ENCODE measurements around the gene SLC22A4. TPM values are rescaled to one million over a fixed set of nuclear protein-coding genes. Genes with fewer than 3 reads are reported as not detected.
A peak's percentile ranks its signal among the peaks of the same experiment; 100 is the strongest.

SLC22A4 gene
- polyA plus RNA-seq, 4 donors = 1.5 to 10.9 (median 5.0) TPM

DNA sequence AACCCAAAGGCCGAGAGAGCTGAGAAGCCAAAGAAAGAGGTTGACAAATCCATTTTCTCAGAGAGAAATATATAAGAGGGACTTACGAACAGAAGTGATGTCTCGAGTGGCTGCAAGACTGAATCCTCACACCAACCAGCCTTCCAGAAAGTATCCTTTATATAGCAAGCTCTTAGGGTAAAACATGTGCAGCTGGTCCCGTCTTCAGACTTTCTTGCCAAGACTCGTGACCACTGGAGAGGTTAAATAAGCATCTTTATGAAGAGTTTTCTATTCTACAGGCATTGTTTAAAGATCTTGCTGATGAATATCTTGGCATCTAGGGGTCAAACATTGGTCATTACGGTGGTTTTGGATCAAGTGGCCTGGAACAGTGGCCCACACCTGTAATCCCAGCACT lies 16.9 kb upstream of the SLC22A4 start:
- H3K4me3 ChIP-seq (ENCODE audit: low read depth in 1 of 3, low read length in 3 of 3) = no peak overlapping the region

DNA sequence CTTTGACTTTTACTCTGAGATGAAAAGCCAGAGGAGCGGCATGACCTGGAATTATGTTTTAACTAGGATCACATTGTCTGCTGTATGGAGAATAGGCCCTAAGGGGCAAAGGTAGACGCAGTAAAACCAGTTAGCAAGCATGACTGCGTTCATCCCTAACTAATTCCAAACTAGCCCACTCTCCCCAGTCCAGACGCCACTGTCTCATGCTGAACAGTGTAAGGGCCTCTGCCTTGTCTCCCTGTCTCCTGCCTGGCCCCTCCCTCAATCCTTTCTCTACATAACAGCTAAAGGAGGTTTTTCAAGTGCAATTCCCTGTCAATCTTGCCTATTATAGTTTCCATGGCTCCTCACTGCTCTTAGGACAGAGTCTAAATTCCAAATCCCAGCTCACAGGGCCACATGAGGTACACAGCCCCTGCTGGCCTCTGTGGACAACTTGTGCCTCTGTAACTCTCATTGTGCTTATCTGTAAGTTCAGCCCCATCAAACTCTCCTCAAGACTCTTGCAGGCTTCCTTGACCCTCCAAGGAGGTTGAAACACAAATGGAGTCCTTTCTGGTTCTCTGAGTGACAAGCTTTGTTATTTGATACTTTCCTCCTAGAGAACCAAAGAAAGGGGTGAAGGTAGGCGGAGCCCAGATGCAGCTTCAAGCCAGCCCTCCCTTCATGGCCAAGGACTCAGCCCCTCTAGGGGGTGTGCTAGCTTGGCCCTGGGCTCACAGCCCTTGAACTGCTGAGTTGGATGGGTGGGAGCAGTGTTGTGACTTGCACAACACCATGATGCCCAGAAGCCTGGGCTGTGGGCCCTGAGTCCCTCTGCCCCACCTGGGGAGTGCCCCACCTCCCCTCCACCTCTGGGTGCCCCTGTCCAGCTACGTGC lies 16.0 kb upstream of the SLC22A4 start:
- Histone ChIP-seq H3K4me3 (ENCODE audit: low read depth in 1 of 3, low read length in 3 of 3) (no peak overlapping the region), H3K4me1 (ENCODE audit: control insufficient read depth in 3 of 3, insufficient read depth in 2 of 3, low read depth in 1 of 3, low read length in 2 of 3) (peaks cover 0 to 55% (median 11%) of the 10 kb centered on the region in 3 donors), H3K9me3 (ENCODE audit: control insufficient read depth in 2 of 2, insufficient read depth in 1 of 2, low read depth in 1 of 2, low read length in 1 of 2) (no peaks in the 10 kb centered on the region), H3K27ac (ENCODE audit: low read depth in 1 of 3, low read length in 2 of 3) (peak overlapping the region; percentile 72 to 90 (median 73)), H3K36me3 (ENCODE audit: control insufficient read depth in 3 of 3, insufficient read depth in 2 of 3, low read depth in 1 of 3, low read length in 3 of 3) (no peaks in the 10 kb centered on the region), H3K27me3 (ENCODE audit: control insufficient read depth in 3 of 3, insufficient read depth in 3 of 3, low read length in 3 of 3) (no peaks in the 10 kb centered on the region)
- WGBS, 3 donors = 39 to 65% (median 55%) methylated on average over 6 of the region's 6 CpGs
- peak; percentile 94 to 95 for DNase-seq
- no peak for FAIRE-seq

More for the DNA sequence above, 16.9 kb upstream of the SLC22A4 start:
- Histone ChIP-seq H3K9me3 (ENCODE audit: control insufficient read depth in 2 of 2, insufficient read depth in 1 of 2, low read depth in 1 of 2, low read length in 1 of 2) (no peaks in the 10 kb centered on the region), H3K4me1 (ENCODE audit: control insufficient read depth in 3 of 3, insufficient read depth in 2 of 3, low read depth in 1 of 3, low read length in 2 of 3) (peaks cover 0 to 63% (median 11%) of the 10 kb centered on the region in 3 donors), H3K27ac (ENCODE audit: low read depth in 1 of 3, low read length in 2 of 3) (peak overlapping the region; percentile 27 to 90 (median 74)), H3K36me3 (ENCODE audit: control insufficient read depth in 3 of 3, insufficient read depth in 2 of 3, low read depth in 1 of 3, low read length in 3 of 3) (peaks cover 0 to 3% (median 0%) of the 10 kb centered on the region in 3 donors), H3K27me3 (ENCODE audit: control insufficient read depth in 3 of 3, insufficient read depth in 3 of 3, low read length in 3 of 3) (no peaks in the 10 kb centered on the region)
- FAIRE-seq = no peak
- WGBS, 3 donors = 55 to 88% (median 78%) methylated on average over 6 of the region's 6 CpGs
- DNase-seq = no peak

DNA sequence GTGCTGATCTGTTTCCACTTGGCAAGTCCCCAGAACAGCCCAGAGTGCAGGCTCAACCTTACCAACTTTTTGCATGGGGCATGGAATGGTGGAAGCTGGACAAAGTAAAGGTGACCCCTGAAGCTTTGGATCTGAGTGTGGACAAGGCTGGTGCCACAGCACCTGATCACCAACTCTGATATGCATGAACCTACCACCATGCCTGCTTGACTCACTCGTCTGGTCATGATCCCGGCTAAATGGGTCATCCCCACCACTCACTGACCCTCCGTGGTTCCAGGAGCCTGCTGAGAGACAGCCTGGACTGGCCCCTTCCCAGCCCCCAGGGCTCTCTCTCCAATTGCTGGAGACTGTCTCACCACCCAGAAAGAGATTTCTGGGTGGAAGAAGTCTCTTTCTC lies 14.4 kb upstream of the SLC22A4 start:
- Histone ChIP-seq H3K9me3 (ENCODE audit: control insufficient read depth in 2 of 2, insufficient read depth in 1 of 2, low read depth in 1 of 2, low read length in 1 of 2) (no peaks in the 10 kb centered on the region), H3K4me3 (ENCODE audit: low read depth in 1 of 3, low read length in 3 of 3) (no peak overlapping the region), H3K27ac (ENCODE audit: low read depth in 1 of 3, low read length in 2 of 3) (peak overlapping the region in 1 of 3 donors; percentile 90), H3K36me3 (ENCODE audit: control insufficient read depth in 3 of 3, insufficient read depth in 2 of 3, low read depth in 1 of 3, low read length in 3 of 3) (no peaks in the 10 kb centered on the region), H3K4me1 (ENCODE audit: control insufficient read depth in 3 of 3, insufficient read depth in 2 of 3, low read depth in 1 of 3, low read length in 2 of 3) (peaks cover 0 to 39% (median 11%) of the 10 kb centered on the region in 3 donors), H3K27me3 (ENCODE audit: control insufficient read depth in 3 of 3, insufficient read depth in 3 of 3, low read length in 3 of 3) (no peaks in the 10 kb centered on the region)
- DNase-seq (no peak), FAIRE-seq (no peak)
- WGBS, 3 donors = 80 to 93% (median 83%) methylated on average over 3 of the region's 3 CpGs

DNA sequence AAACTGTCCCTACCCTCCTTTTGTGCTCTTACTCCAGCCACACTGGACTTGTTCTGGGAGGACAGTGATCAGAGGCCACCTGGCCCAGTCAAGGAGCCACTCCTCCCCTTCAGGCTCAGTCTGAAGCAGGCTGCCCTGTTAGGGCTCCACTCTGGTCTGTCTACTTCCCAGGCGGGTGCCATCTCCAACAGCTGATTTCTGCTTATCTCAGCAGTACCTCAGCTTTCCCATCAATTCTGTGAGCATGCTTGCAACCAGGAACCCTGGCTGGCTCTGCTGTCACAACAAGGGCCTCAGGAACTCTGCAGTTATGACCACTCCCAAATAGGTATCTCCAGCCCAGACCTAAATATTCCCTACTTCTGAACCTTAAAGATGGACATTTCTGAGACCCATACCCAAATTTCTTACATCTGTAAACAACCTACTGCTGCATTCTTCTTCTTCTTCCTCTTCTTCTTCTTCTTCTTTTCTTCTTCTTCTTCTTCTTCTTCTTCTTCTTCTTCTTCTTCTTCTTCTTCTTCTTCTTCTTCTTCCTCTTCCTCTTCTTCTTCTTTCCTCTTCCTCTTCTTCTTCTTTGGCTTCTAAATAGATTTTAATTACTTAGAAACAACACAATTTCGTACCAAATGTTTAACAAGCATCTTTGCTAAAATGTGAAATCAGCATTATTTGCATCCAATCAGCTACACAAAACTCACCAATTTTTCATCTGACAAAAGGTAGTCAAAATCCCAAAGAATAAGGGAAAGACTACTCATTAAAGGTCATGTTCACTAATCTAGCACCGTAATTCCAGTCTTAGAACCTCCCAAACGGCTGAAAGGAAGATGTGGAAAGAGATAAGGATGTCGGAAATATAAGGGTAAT lies 13.6 kb upstream of the SLC22A4 start:
- DNase-seq = no peak
- H3K36me3 ChIP-seq (ENCODE audit: control insufficient read depth in 3 of 3, insufficient read depth in 2 of 3, low read depth in 1 of 3, low read length in 3 of 3) = no peaks in the 10 kb centered on the region
- WGBS, 3 donors = 83 to 91% (median 88%) methylated on average over 5 of the region's 5 CpGs
- H3K9me3 ChIP-seq (ENCODE audit: control insufficient read depth in 2 of 2, insufficient read depth in 1 of 2, low read depth in 1 of 2, low read length in 1 of 2) = no peaks in the 10 kb centered on the region
- no peak for FAIRE-seq
- H3K27ac ChIP-seq (ENCODE audit: low read depth in 1 of 3, low read length in 2 of 3) = peak overlapping the region in 1 of 3 donors; percentile 90
- H3K4me3 ChIP-seq (ENCODE audit: low read depth in 1 of 3, low read length in 3 of 3) = no peak overlapping the region
- H3K4me1 ChIP-seq (ENCODE audit: control insufficient read depth in 3 of 3, insufficient read depth in 2 of 3, low read depth in 1 of 3, low read length in 2 of 3) = peaks cover 0 to 38% (median 11%) of the 10 kb centered on the region in 3 donors
- H3K27me3 ChIP-seq (ENCODE audit: control insufficient read depth in 3 of 3, insufficient read depth in 3 of 3, low read length in 3 of 3) = no peaks in the 10 kb centered on the region

DNA sequence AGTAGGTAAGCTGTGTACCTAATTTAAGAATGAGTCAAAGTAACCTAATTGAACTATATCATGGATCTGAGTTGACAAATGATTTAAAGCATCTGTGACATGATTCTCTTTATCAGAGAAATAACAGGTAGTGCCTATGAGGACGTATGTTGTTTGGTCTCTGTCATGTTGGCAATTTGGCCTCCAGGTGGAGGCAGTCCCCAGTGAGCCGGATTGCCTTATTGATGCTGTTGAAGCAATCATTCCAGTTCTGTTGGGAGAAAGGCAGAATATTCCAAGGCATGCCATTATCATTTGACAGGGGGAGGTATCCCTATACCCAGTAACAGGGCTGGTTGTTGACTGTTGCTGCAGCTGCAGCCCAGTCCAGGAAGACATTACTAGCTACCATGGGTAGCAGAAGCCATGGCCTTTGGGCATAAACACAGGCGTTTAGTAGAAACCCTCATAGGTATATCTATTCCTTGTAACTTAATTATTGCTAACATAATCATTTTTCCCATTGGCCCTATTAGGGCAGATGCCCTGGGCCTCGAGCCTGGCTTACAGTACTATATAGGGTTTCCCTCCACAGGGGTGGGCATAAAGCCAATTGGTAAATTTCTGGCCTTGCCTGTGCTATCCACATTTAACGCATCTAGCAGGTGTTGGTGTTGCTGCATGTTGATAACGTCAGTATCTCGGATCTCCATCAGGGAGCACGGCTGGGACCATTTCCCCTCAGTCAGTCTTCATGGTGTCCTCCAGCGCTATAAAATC lies 12.2 kb upstream of the SLC22A4 start:
- no peak overlapping the region for H3K27ac ChIP-seq (ENCODE audit: low read depth in 1 of 3, low read length in 2 of 3)
- no peaks in the 10 kb centered on the region for H3K9me3 ChIP-seq (ENCODE audit: control insufficient read depth in 2 of 2, insufficient read depth in 1 of 2, low read depth in 1 of 2, low read length in 1 of 2)
- H3K36me3 ChIP-seq (ENCODE audit: control insufficient read depth in 3 of 3, insufficient read depth in 2 of 3, low read depth in 1 of 3, low read length in 3 of 3) = no peaks in the 10 kb centered on the region
- WGBS, 3 donors = 81 to 89% (median 84%) methylated on average over 9 of the region's 9 CpGs
- H3K4me3 ChIP-seq (ENCODE audit: low read depth in 1 of 3, low read length in 3 of 3) = no peak overlapping the region
- DNase-seq (no peak), FAIRE-seq (no peak)
- H3K4me1 ChIP-seq (ENCODE audit: control insufficient read depth in 3 of 3, insufficient read depth in 2 of 3, low read depth in 1 of 3, low read length in 2 of 3) = peaks cover 0 to 33% (median 9%) of the 10 kb centered on the region in 3 donors
- no peaks in the 10 kb centered on the region for H3K27me3 ChIP-seq (ENCODE audit: control insufficient read depth in 3 of 3, insufficient read depth in 3 of 3, low read length in 3 of 3)

DNA sequence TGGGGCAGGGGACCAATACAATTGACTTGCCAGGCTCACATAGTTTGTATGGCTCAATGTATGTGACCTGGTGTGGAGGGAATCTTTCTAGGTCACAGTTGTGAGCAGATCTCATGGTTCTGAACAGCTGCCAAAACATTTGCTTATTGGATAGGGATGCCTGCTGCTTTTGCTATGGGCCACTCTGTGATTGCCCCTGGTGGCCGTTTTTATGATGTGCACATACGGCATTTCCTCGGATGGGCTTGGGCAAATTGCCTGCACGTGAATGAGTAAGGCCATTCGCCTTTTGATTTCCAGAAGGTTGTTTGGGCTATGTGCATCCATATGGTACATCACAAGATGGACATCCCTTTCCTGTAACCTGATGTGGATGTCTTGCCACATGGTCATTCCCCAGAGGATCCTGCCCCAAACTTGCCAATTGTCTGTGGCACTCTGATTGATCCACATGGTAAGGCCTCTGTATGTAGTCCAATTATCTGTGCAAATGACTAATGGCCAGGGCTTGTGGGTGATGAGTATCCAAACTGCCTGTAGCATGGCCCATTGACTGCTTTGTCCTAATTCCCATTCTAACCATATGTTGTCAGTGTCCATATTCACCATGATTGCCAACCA lies 10.7 kb upstream of the SLC22A4 start:
- H3K4me1 ChIP-seq (ENCODE audit: control insufficient read depth in 3 of 3, insufficient read depth in 2 of 3, low read depth in 1 of 3, low read length in 2 of 3) = peaks cover 0 to 21% (median 5%) of the 10 kb centered on the region in 3 donors
- H3K27me3 ChIP-seq (ENCODE audit: control insufficient read depth in 3 of 3, insufficient read depth in 3 of 3, low read length in 3 of 3) = no peaks in the 10 kb centered on the region
- no peak overlapping the region for H3K4me3 ChIP-seq (ENCODE audit: low read depth in 1 of 3, low read length in 3 of 3)
- 29 to 46% (median 36%) methylated on average over 5 of the region's 5 CpGs for WGBS, 3 donors
- no peak overlapping the region for H3K27ac ChIP-seq (ENCODE audit: low read depth in 1 of 3, low read length in 2 of 3)
- no peaks in the 10 kb centered on the region for H3K9me3 ChIP-seq (ENCODE audit: control insufficient read depth in 2 of 2, insufficient read depth in 1 of 2, low read depth in 1 of 2, low read length in 1 of 2)
- FAIRE-seq = no peak
- no peaks in the 10 kb centered on the region for H3K36me3 ChIP-seq (ENCODE audit: control insufficient read depth in 3 of 3, insufficient read depth in 2 of 3, low read depth in 1 of 3, low read length in 3 of 3)
- DNase-seq = peak in 1 of 2 donors; percentile 57

DNA sequence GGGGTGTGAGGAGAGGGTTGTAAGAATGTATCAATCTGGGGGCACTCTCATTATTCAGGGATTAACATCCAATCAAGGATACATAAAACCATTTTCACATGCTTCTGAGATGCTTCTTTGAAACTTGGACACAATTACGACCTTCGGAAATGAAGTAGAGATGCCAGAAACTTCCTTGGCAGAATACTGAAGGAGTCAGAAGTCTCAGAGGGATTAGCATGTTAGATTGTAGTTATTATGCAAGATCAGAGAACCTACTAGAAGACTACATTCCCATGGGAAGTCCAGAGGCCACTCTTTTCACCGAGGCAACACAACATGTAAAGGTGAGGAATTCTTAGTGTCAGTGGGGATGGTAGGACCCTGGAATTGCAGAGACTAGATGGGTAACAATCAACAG lies 5.1 kb upstream of the SLC22A4 start:
- no peak overlapping the region for H3K27ac ChIP-seq (ENCODE audit: low read depth in 1 of 3, low read length in 2 of 3)
- H3K9me3 ChIP-seq (ENCODE audit: control insufficient read depth in 2 of 2, insufficient read depth in 1 of 2, low read depth in 1 of 2, low read length in 1 of 2) = no peaks in the 10 kb centered on the region
- H3K36me3 ChIP-seq (ENCODE audit: control insufficient read depth in 3 of 3, insufficient read depth in 2 of 3, low read depth in 1 of 3, low read length in 3 of 3) = no peaks in the 10 kb centered on the region
- H3K27me3 ChIP-seq (ENCODE audit: control insufficient read depth in 3 of 3, insufficient read depth in 3 of 3, low read length in 3 of 3) = no peaks in the 10 kb centered on the region
- peaks cover 0 to 12% (median 0%) of the 10 kb centered on the region in 3 donors for H3K4me1 ChIP-seq (ENCODE audit: control insufficient read depth in 3 of 3, insufficient read depth in 2 of 3, low read depth in 1 of 3, low read length in 2 of 3)
- 75 to 86% (median 79%) methylated on average over 3 of the region's 3 CpGs for WGBS, 3 donors
- DNase-seq = peak in 1 of 2 donors; percentile 16
- H3K4me3 ChIP-seq (ENCODE audit: low read depth in 1 of 3, low read length in 3 of 3) = no peak overlapping the region
- FAIRE-seq = no peak
